LoVo (cell line): ENCODE data around the gene CCDC92B.

ENCODE experiments used
- DNase-seq: peaks from one replicate; pipeline ENCODE4 v3.0.0-alpha.2; 2016; ENCODE audit warnings: low spot score

Gene CCDC92B

GRCh38 chr17:2721603-2722002 is 27.8 kb downstream of the CCDC92B start:
- no peak for DNase-seq

- no peak for DNase-seq
Observed at GRCh38 chr17:2719861-2720260, 29.6 kb downstream of the CCDC92B start.

GRCh38 chr17:2718150-2718938 is 31.1 kb downstream of the CCDC92B start:
- peak; percentile 14 for DNase-seq

- no peak for DNase-seq
Observed at GRCh38 chr17:2716649-2717048, 32.8 kb downstream of the CCDC92B start.

GRCh38 chr17:2713881-2714280 is 35.6 kb downstream of the CCDC92B start:
- no peak for DNase-seq

GRCh38 chr17:2712300-2713043 is 37.0 kb downstream of the CCDC92B start:
- no peak for DNase-seq

- peak; percentile 95 for DNase-seq
Observed at GRCh38 chr17:2711608-2712299, 37.7 kb downstream of the CCDC92B start, which contains the start of gene CLUH. CLUH (minus strand) TSS chr17:2711764; CDS start chr17:2711661, 103 bp downstream.

- peak; percentile 7 for DNase-seq
Observed at GRCh38 chr17:2710803-2711607, 38.4 kb downstream of the CCDC92B start.

- DNase-seq: no peak
Observed at GRCh38 chr17:2710071-2710802, 39.2 kb downstream of the CCDC92B start.

GRCh38 chr17:2709183-2709661 is 40.2 kb downstream of the CCDC92B start:
- DNase-seq: peak; percentile 58

- DNase-seq: no peak
Observed at GRCh38 chr17:2708585-2709182, 40.8 kb downstream of the CCDC92B start.

GRCh38 chr17:2707721-2708584 is 41.5 kb downstream of the CCDC92B start:
- no peak for DNase-seq

- no peak for DNase-seq
Observed at GRCh38 chr17:2706911-2707510, 42.4 kb downstream of the CCDC92B start.

- DNase-seq: no peak
Observed at GRCh38 chr17:2705888-2706795, 43.3 kb downstream of the CCDC92B start.

- DNase-seq: no peak
Observed at GRCh38 chr17:2705263-2705662, 44.2 kb downstream of the CCDC92B start.

GRCh38 chr17:2704890-2705248 is 44.6 kb downstream of the CCDC92B start:
- no peak for DNase-seq

- no peak for DNase-seq
Observed at GRCh38 chr17:2704031-2704889, 45.2 kb downstream of the CCDC92B start.
